GM23338 (cell line): Measurements from ENCODE around the gene ATL3. TPM values are rescaled to one million over a fixed set of nuclear protein-coding genes. Genes with fewer than 3 reads are reported as not detected.
A peak's percentile ranks its signal among the peaks of the same experiment; 100 is the strongest.

ENCODE experiments used
- ATAC-seq: fragments of 200-7000 bp; cut with Tn5 transposase; 3 replicates; pipeline ENCODE4 v1.9.1; 2020
- DNase-seq: peaks from one replicate; pipeline ENCODE4 v3.0.0-alpha.2; 2015; ENCODE audit warnings: low spot score
- H2AFZ ChIP-seq: fragments of 200-600 bp; sonication (generic); 2 replicates; pipeline ENCODE4 v1.8.0; 2016; ENCODE audit warnings: antibody characterized with exemption, mild to moderate bottlenecking, moderate library complexity
- H3F3A ChIP-seq: fragments of 200-600 bp; sonication (generic); replicated peaks from 2 replicates; pipeline ENCODE4 v1.8.0; 2017; ENCODE audit warnings: antibody characterized with exemption, mixed run types, low read depth
- H3K27ac ChIP-seq: fragments of 200-600 bp; sonication (generic); 2 replicates; pipeline ENCODE4 v1.6.1; 2016; ENCODE audit warnings: low read depth
- H3K27me3 ChIP-seq: fragments of 200-600 bp; sonication (generic); 2 replicates; pipeline ENCODE4 v1.8.0; 2016; ENCODE audit warnings: mild to moderate bottlenecking, mixed run types, moderate library complexity; ENCODE audit not compliant: insufficient read depth
- H3K36me3 ChIP-seq: fragments of 200-600 bp; sonication (generic); 2 replicates; pipeline ENCODE4 v1.8.0; 2016; ENCODE audit warnings: mild to moderate bottlenecking; ENCODE audit not compliant: insufficient read depth
- H3K4me1 ChIP-seq: fragments of 200-600 bp; sonication (generic); 2 replicates; pipeline ENCODE4 v1.8.0; 2016; ENCODE audit warnings: mild to moderate bottlenecking, moderate library complexity; ENCODE audit not compliant: insufficient read depth
- H3K4me2 ChIP-seq: fragments of 200-600 bp; sonication (generic); 2 replicates; pipeline ENCODE4 v1.7.1; 2017; ENCODE audit warnings: mixed run types
- H3K4me3 ChIP-seq: fragments of 200-600 bp; sonication (generic); 2 replicates; pipeline ENCODE4 v1.6.1; 2016; ENCODE audit warnings: mixed run types
- H3K79me2 ChIP-seq: fragments of 200-600 bp; sonication (generic); replicated peaks from 2 replicates; pipeline ENCODE4 v1.8.0; 2017; ENCODE audit warnings: mild to moderate bottlenecking; ENCODE audit not compliant: insufficient read depth
- H3K9me2 ChIP-seq: fragments of 200-600 bp; sonication (generic); 2 replicates; pipeline ENCODE4 v1.8.0; 2017; ENCODE audit not compliant: insufficient read depth
- H4K20me1 ChIP-seq: fragments of 200-600 bp; sonication (generic); replicated peaks from 2 replicates; pipeline ENCODE4 v1.8.0; 2017; ENCODE audit warnings: mild to moderate bottlenecking; ENCODE audit not compliant: insufficient read depth
- H3K27ac Mint-ChIP-seq: 2 replicates; pipeline ENCODE4 v1.8.0; 2020; ENCODE audit warnings: inconsistent platforms, mild to moderate bottlenecking, moderate library complexity, mixed read lengths
- H3K27me3 Mint-ChIP-seq: 3 replicates; pipeline ENCODE4 v1.8.0; 2022; ENCODE audit warnings: low read depth, mild to moderate bottlenecking, moderate library complexity, mixed read lengths, inconsistent platforms; ENCODE audit not compliant: insufficient read depth, poor library complexity
- H3K36me3 Mint-ChIP-seq: 3 replicates; pipeline ENCODE4 v1.8.0; 2021; ENCODE audit warnings: low read depth, mild to moderate bottlenecking, inconsistent platforms, moderate library complexity, mixed read lengths
- H3K4me1 Mint-ChIP-seq: 3 replicates; pipeline ENCODE4 v1.8.0; 2020; ENCODE audit warnings: mild to moderate bottlenecking, inconsistent platforms, mixed read lengths
- H3K4me3 Mint-ChIP-seq: 3 replicates; pipeline ENCODE4 v1.8.0; 2021; ENCODE audit warnings: moderate library complexity, mild to moderate bottlenecking, inconsistent platforms, mixed read lengths
- H3K9me3 Mint-ChIP-seq: 3 replicates; pipeline ENCODE4 v1.8.0; 2020; ENCODE audit warnings: moderate library complexity, mild to moderate bottlenecking, inconsistent platforms, mixed read lengths
- CREB1 ChIP-seq: fragments of 250-450 bp; sonication (Bioruptor Pico); IDR thresholded peaks from 2 replicates; pipeline ENCODE4 v1.5.0; 2020; ENCODE audit warnings: low read depth, mild to moderate bottlenecking, moderate library complexity
- ETS1 ChIP-seq: IDR thresholded peaks from 2 replicates; pipeline ENCODE4 v1.6.1; 2016; ENCODE audit warnings: antibody characterized with exemption
- EZH2 ChIP-seq: fragments of 200-600 bp; sonication (generic); IDR thresholded peaks from one replicate; pipeline ENCODE4 v1.8.0; 2017; ENCODE audit warnings: antibody characterized with exemption, mild to moderate bottlenecking, low read depth; ENCODE audit not compliant: unreplicated experiment
- EZH2phosphoT487 ChIP-seq: fragments of 200-600 bp; sonication (generic); IDR thresholded peaks from one replicate; pipeline ENCODE4 v1.8.1; 2018; ENCODE audit warnings: antibody characterized with exemption; ENCODE audit not compliant: unreplicated experiment
- JUNB ChIP-seq: IDR thresholded peaks from one replicate; pipeline ENCODE4 v1.6.1; 2016; ENCODE audit warnings: antibody characterized with exemption; ENCODE audit not compliant: unreplicated experiment
- NANOG ChIP-seq: IDR thresholded peaks from 2 replicates; pipeline ENCODE4 v1.6.1; 2016; ENCODE audit warnings: antibody characterized with exemption, borderline replicate concordance
- POLR2AphosphoS5 ChIP-seq: IDR thresholded peaks from 2 replicates; pipeline ENCODE4 v1.6.1; 2016; ENCODE audit warnings: antibody characterized with exemption, low read depth
- REST ChIP-seq: IDR thresholded peaks from one replicate; pipeline ENCODE4 v1.6.1; 2018; ENCODE audit warnings: antibody characterized with exemption; ENCODE audit not compliant: unreplicated experiment
- STAT1 ChIP-seq: IDR thresholded peaks from one replicate; pipeline ENCODE4 v1.6.1; 2016; ENCODE audit warnings: antibody characterized with exemption; ENCODE audit not compliant: unreplicated experiment
- ZNF114 ChIP-seq: fragments of 250-450 bp; sonication (Bioruptor Pico); IDR thresholded peaks from 2 replicates; pipeline ENCODE4 v1.5.0; 2020; ENCODE audit warnings: mild to moderate bottlenecking, moderate library complexity
- ZNF331 ChIP-seq: fragments of 250-450 bp; sonication (Bioruptor Pico); IDR thresholded peaks from 2 replicates; pipeline ENCODE4 v1.5.0; 2020; ENCODE audit warnings: low read depth, mild to moderate bottlenecking, moderate library complexity
- polyA plus RNA-seq: library from polyadenylated mRNA; unstranded; fragments of >200 nt; fragmentation: Nextera tagmentation; extraction: Ambion mirVana; gene quantifications from 2 replicates; pipeline ENCODE4 v1.2.1, GENCODE V29; 2016
- total RNA-seq: library from RNA; depleted of rRNA; stranded (reverse); fragments of >200 nt; shearing (Covaris generic); gene quantifications from 2 replicates; pipeline ENCODE4 v1.2.3, GENCODE V29; 2014
- TF ChIP-seq, protein P1 (sequence below), 2 experiments: fragments of 200-600 bp in 1 of 2; sonication (generic) in 1 of 2; conservative IDR thresholded peaks; 2 replicates each; pipeline versions ENCODE4 v1.5.1 to v1.6.1; 2016 to 2017; ENCODE audit warnings: antibody characterized with exemption in 2 of 2, low read depth in 2 of 2, mild to moderate bottlenecking in 2 of 2, moderate library complexity in 1 of 2
- TF ChIP-seq, protein P2 (sequence below): fragments of 250-450 bp; sonication (Bioruptor Pico); IDR thresholded peaks from 2 replicates; pipeline ENCODE4 v1.5.0; 2020; ENCODE audit warnings: mild to moderate bottlenecking, moderate library complexity

Gene ATL3
- total and polyA plus RNA-seq, 2 experiments from 2014 or later: 6.8 to 20.4 TPM

DNA sequence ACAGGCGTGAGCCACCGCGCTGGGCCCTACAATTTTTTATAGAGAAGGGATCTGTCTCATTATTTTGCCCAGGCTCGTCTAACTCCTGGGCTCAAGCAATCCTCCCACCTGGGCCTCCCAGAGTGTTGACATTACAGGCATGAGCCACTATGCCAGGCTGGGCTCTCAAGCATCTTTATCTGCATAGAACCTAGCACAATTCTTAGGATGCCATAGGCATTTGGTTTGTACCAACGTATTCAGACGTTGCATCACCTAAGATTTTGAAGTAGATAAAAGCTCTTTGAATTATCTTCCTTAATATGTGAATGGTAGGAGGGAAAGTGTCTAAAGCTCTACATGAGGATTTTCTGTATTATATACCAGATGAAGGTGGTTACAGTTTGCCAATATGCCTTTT, 40.7 kb upstream of the ATL3 start:
- Histone ChIP-seq H3K36me3 (no peaks in the 10 kb centered on the region), H3K9me2 (no peaks in the 10 kb centered on the region), H3F3A (no peaks in the 10 kb centered on the region), H3K79me2 (peaks cover 99% of the 10 kb centered on the region), H3K4me3 (no peak overlapping the region), H4K20me1 (peaks cover 44% of the 10 kb centered on the region), H3K4me1 (no peaks in the 10 kb centered on the region), H2AFZ (no peak overlapping the region), H3K27me3 (no peaks in the 10 kb centered on the region), H3K4me2 (no peak overlapping the region), H3K27ac (0 out of 2 replicates have a peak overlapping the region, but pooled peaks have one; percentile 24)
- Mint-ChIP-seq H3K27ac (no peak overlapping the region), H3K4me3 (no peak overlapping the region), H3K4me1 (peaks cover 15% of the 10 kb centered on the region; the same call in 2 of the 3 replicates), H3K27me3 (peaks cover 1% of the 10 kb centered on the region), H3K36me3 (no peaks in the 10 kb centered on the region), H3K9me3 (no peaks in the 10 kb centered on the region)
- DNase-seq (no peak), ATAC-seq (no peak)
- TF ChIP-seq EZH2 (no peak), ZNF331 (no peak), JUNB (no peak), STAT1 (no peak), ZNF114 (CRISPR knock-in tag) (no peak), CREB1 (no peak), NANOG (no peak), EZH2phosphoT487 (no peak), ETS1 (no peak), REST (no peak), POLR2AphosphoS5 (no peak)
- TF ChIP-seq, protein P1, sequence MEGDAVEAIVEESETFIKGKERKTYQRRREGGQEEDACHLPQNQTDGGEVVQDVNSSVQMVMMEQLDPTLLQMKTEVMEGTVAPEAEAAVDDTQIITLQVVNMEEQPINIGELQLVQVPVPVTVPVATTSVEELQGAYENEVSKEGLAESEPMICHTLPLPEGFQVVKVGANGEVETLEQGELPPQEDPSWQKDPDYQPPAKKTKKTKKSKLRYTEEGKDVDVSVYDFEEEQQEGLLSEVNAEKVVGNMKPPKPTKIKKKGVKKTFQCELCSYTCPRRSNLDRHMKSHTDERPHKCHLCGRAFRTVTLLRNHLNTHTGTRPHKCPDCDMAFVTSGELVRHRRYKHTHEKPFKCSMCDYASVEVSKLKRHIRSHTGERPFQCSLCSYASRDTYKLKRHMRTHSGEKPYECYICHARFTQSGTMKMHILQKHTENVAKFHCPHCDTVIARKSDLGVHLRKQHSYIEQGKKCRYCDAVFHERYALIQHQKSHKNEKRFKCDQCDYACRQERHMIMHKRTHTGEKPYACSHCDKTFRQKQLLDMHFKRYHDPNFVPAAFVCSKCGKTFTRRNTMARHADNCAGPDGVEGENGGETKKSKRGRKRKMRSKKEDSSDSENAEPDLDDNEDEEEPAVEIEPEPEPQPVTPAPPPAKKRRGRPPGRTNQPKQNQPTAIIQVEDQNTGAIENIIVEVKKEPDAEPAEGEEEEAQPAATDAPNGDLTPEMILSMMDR (conservative IDR thresholded peaks at IDR 0.05; ENCODE audit: low read depth in 2 of 2): no peak
- TF ChIP-seq, protein P2, sequence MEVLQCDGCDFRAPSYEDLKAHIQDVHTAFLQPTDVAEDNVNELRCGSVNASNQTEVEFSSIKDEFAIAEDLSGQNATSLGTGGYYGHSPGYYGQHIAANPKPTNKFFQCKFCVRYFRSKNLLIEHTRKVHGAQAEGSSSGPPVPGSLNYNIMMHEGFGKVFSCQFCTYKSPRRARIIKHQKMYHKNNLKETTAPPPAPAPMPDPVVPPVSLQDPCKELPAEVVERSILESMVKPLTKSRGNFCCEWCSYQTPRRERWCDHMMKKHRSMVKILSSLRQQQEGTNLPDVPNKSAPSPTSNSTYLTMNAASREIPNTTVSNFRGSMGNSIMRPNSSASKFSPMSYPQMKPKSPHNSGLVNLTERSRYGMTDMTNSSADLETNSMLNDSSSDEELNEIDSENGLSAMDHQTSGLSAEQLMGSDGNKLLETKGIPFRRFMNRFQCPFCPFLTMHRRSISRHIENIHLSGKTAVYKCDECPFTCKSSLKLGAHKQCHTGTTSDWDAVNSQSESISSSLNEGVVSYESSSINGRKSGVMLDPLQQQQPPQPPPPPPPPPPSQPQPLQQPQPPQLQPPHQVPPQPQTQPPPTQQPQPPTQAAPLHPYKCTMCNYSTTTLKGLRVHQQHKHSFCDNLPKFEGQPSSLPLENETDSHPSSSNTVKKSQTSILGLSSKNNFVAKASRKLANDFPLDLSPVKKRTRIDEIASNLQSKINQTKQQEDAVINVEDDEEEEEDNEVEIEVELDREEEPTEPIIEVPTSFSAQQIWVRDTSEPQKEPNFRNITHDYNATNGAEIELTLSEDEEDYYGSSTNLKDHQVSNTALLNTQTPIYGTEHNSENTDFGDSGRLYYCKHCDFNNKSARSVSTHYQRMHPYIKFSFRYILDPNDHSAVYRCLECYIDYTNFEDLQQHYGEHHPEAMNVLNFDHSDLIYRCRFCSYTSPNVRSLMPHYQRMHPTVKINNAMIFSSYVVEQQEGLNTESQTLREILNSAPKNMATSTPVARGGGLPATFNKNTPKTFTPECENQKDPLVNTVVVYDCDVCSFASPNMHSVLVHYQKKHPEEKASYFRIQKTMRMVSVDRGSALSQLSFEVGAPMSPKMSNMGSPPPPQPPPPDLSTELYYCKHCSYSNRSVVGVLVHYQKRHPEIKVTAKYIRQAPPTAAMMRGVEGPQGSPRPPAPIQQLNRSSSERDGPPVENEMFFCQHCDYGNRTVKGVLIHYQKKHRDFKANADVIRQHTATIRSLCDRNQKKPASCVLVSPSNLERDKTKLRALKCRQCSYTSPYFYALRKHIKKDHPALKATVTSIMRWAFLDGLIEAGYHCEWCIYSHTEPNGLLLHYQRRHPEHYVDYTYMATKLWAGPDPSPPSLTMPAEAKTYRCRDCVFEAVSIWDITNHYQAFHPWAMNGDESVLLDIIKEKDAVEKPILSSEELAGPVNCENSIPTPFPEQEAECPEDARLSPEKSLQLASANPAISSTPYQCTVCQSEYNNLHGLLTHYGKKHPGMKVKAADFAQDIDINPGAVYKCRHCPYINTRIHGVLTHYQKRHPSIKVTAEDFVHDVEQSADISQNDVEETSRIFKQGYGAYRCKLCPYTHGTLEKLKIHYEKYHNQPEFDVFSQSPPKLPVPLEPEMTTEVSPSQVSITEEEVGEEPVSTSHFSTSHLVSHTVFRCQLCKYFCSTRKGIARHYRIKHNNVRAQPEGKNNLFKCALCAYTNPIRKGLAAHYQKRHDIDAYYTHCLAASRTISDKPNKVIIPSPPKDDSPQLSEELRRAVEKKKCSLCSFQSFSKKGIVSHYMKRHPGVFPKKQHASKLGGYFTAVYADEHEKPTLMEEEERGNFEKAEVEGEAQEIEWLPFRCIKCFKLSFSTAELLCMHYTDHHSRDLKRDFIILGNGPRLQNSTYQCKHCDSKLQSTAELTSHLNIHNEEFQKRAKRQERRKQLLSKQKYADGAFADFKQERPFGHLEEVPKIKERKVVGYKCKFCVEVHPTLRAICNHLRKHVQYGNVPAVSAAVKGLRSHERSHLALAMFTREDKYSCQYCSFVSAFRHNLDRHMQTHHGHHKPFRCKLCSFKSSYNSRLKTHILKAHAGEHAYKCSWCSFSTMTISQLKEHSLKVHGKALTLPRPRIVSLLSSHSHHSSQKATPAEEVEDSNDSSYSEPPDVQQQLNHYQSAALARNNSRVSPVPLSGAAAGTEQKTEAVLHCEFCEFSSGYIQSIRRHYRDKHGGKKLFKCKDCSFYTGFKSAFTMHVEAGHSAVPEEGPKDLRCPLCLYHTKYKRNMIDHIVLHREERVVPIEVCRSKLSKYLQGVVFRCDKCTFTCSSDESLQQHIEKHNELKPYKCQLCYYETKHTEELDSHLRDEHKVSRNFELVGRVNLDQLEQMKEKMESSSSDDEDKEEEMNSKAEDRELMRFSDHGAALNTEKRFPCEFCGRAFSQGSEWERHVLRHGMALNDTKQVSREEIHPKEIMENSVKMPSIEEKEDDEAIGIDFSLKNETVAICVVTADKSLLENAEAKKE: no peak
